DLD1 (cell line): ENCODE data around the gene RAB5IF.
"Not testable (repeated sequence)": the region's sequence is repeated elsewhere in the genome, so short reads cannot be mapped to it uniquely, and the experiment has no call there.

Experiments
- in situ Hi-C: cut with HindIII; loops from 2 replicates; pipeline ENCODE4 v1.10.0; 2017; ENCODE audit warnings: low sequenced_read_pairs

The RAB5IF gene

DNA sequence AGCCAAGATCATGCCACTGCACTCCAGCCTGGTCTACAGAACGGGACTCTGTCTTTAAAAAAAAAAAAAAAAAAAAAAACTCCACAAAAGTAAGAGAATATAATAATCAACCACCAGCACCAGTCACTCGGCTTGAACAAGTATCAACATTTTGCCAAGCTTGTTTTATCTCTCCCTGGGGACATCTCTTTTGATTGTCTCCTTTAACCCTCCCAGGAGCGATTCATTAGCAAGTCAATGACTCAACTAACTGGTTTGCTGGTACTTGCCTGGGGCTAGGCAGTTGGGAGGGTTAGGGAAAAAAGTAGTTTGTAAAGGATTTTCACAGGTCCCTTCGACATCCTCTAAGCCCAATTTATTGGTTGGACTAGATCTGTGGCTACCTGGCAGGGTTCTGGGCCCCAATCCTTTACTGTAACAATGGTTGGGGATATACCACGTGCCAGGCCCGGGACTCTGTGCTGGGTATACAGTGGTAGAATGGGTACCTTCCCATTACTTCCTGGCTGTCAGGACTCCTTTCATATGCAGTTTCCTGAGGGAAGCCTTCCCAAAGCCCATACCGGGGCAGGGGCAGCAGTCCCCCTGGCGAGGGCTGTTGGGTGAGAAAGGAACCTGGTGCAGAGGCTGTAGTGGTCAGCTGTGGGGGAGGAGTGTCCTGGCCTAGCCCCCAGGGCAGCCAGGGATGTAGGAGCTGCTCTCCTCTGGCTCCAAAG, 20.0 kb upstream of the RAB5IF start:
- in situ Hi-C loops, result no loop called here

DNA sequence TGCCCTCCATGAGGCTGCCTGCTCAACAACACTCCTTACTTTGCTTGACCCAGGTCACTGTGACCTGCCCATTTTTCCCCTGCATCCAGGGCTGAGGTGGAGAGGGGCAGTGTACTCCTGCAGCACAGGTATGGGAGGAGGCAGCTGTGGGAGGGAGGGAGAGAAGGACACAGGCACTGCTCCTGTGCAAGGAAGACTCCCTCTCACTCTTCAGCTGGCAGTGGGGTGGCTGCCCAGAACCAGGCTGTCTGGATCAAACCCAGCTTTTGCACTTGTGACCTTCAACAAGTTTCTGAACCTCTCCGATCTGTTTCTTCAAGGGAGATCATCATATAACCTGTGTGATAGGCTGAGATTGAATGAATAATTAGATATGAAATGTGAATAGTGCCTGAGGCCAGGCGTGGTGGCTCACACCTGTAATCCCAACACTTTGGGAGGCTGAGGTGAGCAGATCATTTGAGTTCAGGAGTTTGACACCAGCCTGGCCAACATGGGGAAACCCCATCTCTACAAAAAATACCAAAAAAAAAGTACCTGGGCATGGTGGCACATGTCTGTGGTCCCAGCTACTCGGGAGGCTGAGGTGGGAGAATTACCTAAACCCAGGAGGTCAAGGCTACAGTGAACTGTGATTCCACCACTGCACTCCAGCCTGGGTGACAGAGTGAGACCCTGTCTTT, 18.1 kb upstream of the RAB5IF start:
- in situ Hi-C loops, result no loop called here

DNA sequence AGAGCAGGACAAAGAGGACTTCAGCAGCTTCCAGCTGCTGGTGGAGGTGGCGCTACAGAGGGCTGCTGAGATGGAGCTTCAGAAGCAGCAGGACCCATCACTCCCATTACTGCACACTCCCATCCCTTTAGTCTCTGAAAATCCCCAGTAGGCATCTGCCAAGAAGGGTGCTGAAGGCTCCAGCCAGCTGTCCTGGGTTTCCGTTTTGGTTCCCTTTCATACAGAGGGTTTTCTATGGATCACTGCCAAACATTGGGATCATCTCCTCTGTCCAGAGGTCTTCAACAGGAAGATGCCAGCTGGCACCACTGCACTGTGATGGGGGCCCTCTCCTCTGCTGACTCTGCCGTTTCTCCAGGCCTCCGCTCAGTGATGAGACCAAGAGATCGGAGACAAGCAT, 14.3 kb upstream of the RAB5IF start:
- in situ Hi-C loops, result no loop called here

DNA sequence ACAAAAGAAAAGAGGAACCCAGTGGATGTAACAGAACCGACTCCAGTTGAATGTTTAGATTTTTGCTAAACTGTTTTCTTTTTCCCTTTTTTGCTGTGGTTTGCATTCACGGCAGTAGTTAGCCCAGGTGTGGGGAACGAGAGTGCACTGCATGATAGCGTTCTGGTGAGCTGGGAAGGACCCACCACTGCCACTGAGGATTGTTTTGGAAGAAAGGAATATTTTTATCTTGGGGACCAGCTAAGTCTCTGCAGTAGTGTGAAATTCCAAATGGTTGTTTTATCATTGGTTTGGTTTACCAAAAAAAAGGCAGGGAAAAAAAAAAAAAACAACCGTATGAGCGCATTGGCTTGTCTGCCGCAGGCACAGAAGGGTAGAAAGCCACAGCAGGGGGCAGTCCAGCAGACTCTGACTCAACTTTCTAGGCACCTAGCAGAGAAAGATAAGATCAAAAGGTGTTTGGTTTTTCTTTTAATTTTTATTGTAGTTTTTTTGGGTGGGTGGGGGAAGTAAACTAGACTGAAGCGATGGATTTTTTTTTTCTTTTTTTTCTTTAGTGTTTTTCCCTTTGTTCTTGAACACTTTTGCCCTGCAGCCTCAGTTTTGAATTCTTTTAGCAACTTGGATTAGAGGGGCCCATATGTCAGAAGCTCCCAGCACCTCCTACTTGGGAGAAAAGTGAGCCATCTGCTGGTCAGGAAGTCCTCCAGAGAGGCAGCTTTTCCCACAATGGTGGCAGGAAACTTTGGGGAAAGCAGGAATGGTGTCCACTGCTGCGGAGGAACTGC, 13.5 kb upstream of the RAB5IF start:
- in situ Hi-C loops, result no loop called here

DNA sequence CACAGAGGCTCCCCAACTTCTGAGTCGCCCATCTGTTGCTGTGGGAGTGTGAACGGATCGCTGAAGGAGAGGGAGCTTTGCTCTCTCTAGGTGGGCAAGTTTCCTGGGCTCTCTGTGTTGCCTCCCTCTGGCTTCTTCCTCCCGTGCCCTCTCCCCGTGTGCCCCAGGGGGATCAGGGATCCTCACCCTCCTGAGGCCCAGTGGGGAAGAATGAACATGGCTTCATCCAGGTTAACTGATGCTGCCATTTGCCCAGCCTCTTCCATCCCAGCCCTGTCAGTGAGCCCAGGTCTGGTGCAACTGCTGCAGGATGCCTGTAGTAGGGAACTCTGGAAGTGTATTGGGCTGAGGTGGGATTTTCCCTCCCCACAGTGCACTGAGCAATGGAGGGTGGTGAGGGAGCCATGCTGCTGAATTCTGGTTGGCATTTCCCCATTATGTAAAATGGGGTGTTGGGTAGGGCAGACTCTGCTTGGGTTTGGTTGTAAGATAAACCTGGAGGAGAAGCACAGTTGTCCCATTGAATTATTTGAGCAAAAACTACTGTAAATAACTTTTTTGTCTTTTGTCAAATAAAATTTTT, 12.1 kb upstream of the RAB5IF start:
- in situ Hi-C loops, result no loop called here

DNA sequence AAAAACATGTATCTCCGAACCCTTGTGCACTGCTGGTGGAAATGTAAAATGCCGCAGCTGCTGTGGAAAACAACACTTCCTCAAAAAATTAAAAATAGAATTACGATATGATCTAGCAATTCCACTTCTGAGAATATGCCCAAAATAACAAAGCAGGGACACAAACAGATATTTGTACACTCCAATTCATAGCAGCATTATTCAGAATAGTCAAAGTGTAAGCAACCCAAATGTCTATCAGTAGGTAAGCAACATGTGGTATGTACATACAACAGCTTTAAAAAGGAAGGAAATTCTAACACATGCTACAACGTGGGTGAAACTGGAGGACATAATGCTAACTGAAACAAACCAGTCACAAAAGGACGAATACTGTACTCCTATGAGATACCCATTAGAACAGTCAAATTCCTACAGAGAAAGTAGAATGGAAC, 5.7 kb upstream of the RAB5IF start:
- in situ Hi-C loops, result no loop called here

DNA sequence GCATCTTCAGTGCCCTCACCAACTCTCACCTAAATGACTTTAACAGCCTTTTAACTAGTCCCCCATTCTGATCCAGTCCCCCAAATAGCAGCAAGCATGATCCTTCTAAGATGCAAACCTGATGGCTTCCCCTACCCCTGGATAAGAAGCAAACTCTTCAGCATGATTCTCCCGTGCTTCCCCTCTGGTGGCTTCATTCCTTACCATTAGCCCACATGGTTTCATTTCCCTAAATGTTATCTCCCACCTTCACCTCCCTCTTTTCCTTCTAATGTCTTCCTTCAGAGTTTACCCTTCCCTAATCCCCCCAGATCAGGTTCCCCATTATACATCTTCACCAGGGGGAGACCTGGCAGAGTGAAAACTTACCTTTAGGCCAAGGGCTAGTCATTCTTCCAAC, 4.0 kb upstream of the RAB5IF start:
- in situ Hi-C loops, result no loop called here

DNA sequence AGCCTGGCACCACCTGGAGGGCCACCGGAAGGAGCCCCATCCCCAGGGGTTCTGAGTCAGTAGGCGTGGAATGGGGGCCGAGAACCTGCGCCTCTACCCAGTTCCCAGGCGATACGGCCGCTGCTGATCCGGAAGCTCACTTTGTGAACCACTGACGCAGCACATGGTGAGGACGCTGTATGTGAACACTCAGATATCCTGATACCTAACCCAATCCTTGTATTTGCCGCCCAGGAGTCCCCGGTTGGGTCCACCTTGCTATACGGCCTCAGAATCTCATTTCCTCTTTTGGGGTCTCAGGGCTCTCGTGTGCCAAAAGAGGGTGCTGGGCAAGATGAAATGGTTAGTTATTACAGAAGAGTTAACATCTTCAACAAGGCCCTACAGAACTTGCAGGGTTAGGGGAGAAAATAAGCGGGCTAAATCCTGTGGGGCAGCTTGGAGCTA, 604 bp upstream of the RAB5IF start:
- in situ Hi-C loops, result no loop called here

DNA sequence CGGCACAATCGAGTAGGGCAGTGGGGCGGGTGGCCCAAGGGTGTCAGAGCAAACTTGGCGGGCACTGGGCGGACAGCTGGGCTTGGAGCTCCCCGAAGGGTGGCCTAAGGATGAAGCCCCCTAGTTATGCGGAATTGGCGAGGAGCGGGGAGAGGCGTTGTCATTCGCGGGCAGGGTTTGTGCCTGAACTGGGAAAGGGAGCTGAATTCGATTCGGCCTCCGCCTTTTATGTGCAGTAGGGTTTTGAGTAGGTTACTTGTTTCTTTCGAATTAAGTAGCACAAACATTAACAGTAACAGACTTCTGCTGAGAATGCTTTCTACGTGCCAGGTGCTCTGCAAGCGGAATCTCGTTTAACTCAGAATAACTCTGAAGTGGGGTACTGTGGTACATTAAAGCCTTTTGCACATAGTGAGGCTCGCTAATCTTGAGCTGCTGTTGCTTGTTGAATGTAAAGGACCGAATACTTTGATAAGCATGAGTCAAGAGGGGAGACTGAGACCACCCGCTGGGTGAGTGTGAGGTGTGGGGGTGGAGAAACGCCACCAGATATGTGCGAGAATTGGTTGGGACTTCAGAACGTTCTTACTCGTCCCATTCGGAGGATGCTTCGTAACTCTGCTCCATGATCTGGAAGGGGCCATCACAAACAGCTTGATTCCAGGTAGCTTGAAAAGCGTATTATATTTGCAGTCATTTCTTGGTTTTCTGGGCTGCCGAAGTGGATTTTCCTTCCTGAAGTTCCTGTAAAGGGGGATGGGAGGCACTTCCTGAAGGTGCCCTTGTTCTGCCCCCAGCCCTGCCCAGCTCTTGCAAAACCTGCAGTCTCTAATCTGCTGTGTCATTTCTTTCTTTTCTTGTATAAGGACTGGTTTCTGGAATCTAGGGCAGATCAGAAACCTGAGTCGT, 833 bp downstream of the RAB5IF start:
- in situ Hi-C loops, result no loop called here

DNA sequence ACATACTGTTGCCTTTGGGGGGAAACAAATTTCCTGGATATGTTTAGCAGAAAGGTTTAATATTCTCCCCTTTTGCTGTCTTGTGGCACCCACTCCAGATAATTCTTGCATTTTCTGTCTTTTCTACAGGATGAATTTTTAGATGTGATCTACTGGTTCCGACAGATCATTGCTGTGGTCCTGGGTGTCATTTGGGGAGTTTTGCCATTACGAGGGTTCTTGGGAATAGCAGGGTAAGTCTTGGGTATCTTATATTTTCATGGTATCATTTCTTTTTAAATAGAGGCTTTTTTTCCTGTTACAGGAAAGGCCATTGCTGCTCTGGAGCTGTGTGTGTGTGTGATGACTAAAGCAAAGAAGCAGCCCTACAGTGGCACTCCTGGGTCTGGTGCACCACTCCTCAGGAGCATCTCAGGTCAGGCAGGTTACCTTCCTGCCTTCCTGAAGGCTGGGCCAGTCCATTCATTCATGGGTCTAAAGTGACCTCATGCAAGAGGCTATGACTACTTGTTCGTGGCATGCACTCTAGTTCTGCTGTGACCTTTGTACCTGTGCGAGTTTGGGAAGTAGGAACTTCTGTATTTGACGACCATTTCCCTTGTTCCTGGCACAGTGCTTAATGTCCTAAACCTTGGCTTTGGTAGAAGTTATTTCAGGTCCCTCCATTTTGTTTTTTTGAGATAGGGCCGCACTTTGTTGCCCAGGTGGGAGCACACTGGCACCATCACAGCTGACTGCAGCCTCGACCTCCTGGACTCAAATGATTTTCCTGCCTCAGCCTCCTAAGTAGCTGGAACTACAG, 2.2 kb downstream of the RAB5IF start:
- in situ Hi-C loops, result no loop called here

DNA sequence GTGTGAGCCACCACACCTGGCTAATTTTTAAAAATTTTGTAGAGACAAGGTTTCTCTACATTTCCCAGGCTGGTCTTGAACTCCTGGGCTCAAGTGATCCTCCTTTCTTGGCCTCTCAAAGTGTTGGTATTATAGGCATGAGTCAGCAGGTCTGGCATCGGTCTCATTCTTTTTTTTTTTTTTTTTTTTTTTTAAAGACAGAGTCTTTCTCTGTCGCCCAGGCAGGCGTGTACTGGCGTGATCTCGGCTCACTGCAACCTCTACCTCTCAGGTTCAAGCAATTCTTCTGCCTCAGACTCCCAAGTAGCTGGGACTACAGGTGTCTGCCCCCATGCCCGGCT, 2.8 kb downstream of the RAB5IF start:
- in situ Hi-C loops, result not testable (repeated sequence)

DNA sequence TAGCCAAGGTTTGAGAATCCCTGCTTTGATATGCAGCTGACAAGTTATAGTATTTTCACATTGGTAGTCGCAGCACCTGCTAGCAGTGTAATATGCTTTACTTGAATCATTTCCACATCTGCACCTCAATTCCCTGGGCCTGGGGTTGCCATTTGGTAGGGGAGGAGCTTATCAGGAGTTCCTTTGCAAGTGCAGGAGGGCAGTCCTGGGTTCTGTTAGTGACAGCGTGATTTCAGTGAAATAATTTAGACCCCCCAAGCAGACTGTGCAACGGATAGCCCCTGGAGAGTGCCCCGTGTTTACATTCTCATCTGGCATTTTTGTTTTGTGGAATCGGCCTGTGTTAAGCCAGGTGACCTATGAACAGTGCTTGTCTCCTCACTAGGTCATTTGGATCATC, 6.0 kb downstream of the RAB5IF start:
- in situ Hi-C loops, result no loop called here

DNA sequence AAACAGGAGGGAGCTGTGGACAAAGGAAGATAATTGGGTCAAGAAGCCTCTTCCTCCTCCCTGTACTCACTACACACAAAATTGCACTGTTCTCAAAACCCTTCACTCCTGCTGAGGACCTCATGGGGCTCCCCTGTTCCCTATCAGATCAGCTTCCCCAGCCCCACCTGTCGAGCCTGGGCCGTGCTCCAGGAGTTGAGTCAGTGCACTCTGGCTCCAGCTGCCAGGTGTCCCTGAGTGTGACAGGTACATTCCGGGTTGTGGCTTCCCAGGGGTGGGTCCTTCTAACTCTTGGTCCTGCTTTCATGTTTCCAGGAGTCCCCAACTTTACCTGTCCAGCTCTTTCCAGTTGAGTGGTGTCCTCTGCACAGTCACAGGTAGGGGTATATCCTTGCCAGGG, 8.4 kb downstream of the RAB5IF start:
- in situ Hi-C loops, result no loop called here

DNA sequence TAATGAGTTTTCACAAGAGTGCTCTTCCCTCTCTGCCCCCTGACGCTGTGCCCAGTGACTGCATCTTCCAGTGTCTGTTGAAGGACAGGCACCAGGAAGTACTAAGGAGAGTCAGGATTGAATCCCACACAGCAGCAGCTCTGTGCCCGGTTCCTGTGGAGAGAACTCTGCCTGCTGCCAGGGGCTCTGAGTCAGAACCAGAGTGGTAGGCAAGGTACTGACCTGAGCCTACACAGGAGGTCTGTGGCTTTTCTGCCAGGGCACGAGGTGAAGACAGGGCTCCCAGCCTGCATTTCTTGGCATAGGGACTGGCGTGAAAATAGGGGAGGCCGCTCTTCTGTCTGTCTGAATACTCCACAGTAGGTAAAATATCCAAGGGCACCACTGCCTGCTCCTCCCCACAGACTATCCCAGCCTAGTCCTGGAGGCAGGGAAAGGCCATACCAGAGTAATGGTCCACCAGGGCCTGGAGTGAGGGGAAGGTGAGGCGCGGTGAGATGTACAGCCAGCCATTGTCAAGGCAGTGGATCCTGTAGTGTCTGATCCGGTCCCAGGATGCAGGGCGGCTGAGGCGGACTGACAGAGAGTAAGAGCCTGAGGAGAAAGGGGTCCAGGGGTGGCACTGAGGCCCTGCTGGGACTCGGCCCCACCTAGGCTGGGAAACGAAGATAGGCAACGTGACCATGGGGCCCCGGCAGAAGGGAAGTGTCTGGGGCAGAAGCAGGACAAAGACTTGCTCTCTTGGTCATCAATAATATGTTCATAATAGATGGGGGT, 9.4 kb downstream of the RAB5IF start:
- in situ Hi-C loops, result no loop called here

DNA sequence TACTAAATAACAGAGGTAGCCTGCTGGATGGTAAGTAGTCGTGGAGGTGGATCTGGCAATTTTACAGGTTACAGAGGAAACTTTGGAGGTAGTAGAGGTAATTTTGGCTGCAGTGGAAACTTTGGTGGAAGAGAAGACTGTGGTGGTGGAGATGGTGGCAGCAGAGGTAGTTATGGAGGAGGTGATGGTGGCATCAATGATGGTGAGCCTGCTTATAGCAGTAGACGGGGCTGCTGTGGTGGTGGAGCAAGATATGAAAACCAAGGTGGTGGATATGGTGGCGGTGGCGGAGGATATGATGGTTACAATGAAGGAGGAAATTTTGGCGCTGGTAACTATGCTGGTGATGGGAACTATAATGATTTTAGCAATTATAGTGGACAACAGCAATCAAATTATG, 15.3 kb downstream of the RAB5IF start:
- in situ Hi-C loops, result no loop called here

DNA sequence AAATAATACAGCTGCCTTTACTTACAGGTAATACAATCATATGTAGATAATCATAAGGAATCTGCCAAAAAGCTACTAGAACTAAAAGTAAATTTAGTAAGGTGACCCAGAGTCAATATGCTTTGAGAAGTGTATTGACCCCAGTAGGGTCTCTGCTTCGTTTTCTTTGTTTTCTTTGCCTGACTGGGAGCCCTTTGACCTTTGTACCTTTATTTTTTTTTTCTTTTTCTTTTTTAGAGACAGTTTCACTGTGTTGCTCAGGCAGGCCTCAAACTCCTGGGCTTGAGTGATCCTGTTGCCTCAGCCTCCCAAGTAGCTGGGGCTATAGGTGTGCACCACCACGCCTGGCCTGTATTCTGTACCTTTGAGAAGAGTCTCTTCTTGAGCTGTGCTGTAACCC, 17.9 kb downstream of the RAB5IF start:
- in situ Hi-C loops, result no loop called here

DNA sequence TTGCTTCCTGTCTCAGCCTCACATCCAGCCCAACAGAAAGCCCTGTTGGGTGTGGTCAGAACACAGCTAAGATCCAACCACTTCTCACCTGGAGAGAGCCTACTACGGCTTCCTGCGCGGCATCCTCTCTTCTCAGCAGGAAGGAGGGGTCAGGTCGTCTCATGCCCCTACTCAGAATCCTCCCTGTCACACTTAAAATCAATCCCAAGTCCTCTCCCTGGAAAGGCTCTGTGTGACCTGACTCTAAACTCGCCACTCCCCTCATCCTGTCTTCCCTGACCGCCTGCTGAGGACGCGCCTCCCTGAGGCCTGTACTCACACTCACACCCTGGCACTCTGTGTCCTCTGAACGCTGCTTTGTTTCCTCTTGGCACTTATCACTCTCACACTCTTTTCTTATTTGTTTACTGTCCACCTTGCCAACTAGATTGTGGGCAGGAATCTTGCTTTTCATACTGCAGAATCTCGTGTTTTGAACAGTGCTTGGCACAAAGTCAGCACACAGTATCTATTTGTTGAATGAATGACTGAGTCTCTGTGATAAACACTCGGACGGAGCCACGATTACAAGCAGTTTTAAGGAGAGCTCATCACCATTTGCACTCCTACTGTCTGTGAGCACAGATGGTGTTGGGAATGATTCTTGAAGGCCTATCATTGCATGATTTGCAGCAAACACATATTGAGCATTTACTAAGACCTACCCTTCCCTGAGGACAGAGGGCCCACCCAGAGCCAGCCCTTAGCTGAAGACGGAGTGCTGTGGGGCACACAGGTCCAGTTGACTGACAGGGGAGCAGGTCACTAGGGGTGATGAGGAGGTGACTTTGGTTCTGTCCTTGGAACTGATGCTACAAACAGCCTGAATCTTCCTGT, 18.7 kb downstream of the RAB5IF start:
- in situ Hi-C loops, result no loop called here

DNA sequence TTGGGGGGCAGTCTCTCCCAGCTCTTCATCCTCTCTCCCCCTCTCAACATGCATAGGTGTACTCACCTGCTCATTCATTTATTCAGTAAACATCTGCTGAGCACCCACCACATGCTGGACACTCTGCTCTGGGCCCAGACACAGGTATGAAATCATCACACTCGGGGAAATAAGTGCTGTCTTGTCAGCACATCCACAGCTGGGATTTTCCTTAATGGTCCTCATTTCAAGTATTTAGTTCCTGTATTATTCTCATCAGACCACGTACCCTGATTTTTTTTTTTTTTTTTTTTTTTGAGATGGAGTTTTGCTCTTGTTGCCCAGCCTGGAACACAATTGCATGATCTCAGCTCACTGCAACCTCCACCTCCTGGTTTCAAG, 19.4 kb downstream of the RAB5IF start:
- in situ Hi-C loops, result no loop called here
